Activated CD4-positive, alpha-beta T cell treated with anti-CD3 and anti-CD28 coated beads for 48 hours (primary cell): ENCODE data around the gene IQCM.

Source experiments
- DNase-seq: peaks from one replicate; pipeline ENCODE4 v3.0.0-alpha.2; 2020

IQCM gene

GRCh38 chr4:149707862-149708261, 107.8 kb downstream of the IQCM start:
- no peak for DNase-seq

GRCh38 chr4:149706942-149707341, 108.7 kb downstream of the IQCM start:
- DNase-seq, result no peak

GRCh38 chr4:149702414-149703293, 113.0 kb downstream of the IQCM start:
- DNase-seq, result no peak

GRCh38 chr4:149701435-149702156, 114.0 kb downstream of the IQCM start:
- no peak for DNase-seq

GRCh38 chr4:149700272-149700671, 115.4 kb downstream of the IQCM start:
- no peak for DNase-seq

GRCh38 chr4:149699642-149700041, 116.0 kb downstream of the IQCM start:
- DNase-seq, result no peak

- no peak for DNase-seq
Observed at GRCh38 chr4:149690726-149691125, 124.9 kb downstream of the IQCM start.

GRCh38 chr4:149684516-149684915, 131.1 kb downstream of the IQCM start:
- DNase-seq, result no peak

- DNase-seq, result no peak
Observed at GRCh38 chr4:149676076-149676475, 139.6 kb downstream of the IQCM start.

GRCh38 chr4:149645790-149646189, 169.9 kb downstream of the IQCM start:
- DNase-seq, result no peak

GRCh38 chr4:149638073-149638472, 177.6 kb downstream of the IQCM start:
- DNase-seq, result no peak

GRCh38 chr4:149634368-149634767, 181.3 kb downstream of the IQCM start:
- no peak for DNase-seq

GRCh38 chr4:149631629-149632028, 184.0 kb downstream of the IQCM start:
- no peak for DNase-seq

- no peak for DNase-seq
Observed at GRCh38 chr4:149630064-149630463, 185.6 kb downstream of the IQCM start.

- no peak for DNase-seq
Observed at GRCh38 chr4:149605601-149606378, 209.9 kb downstream of the IQCM start.

GRCh38 chr4:149604827-149605226, 210.8 kb downstream of the IQCM start:
- no peak for DNase-seq

GRCh38 chr4:149595500-149595899, 220.1 kb downstream of the IQCM start:
- DNase-seq, result no peak

GRCh38 chr4:149589826-149590225, 225.8 kb downstream of the IQCM start:
- DNase-seq, result no peak

- DNase-seq, result no peak
Observed at GRCh38 chr4:149584722-149585121, 230.9 kb downstream of the IQCM start.

- no peak for DNase-seq
Observed at GRCh38 chr4:149574971-149575370, 240.7 kb downstream of the IQCM start.

- DNase-seq, result no peak
Observed at GRCh38 chr4:149572716-149573115, 242.9 kb downstream of the IQCM start.

GRCh38 chr4:149555799-149556198, 259.8 kb downstream of the IQCM start:
- DNase-seq, result no peak

GRCh38 chr4:149555146-149555545, 260.5 kb downstream of the IQCM start:
- no peak for DNase-seq
